ENCODE measurements around the gene F9. TPM values are rescaled to one million over a fixed set of nuclear protein-coding genes. Genes with fewer than 3 reads are reported as not detected.

Gene F9
- total RNA-seq, 1 experiment from 2014 or later = 0.17 TPM

- no peak for TF ChIP-seq GTF2I (CRISPR knock-in tag; conservative IDR thresholded peaks at IDR 0.05)
- TF ChIP-seq CREM (CRISPR knock-in tag; IDR thresholded peaks at IDR 0.05) = no peak
- no peak for TF ChIP-seq ESRRA (CRISPR knock-in tag; IDR thresholded peaks at IDR 0.05; ENCODE audit: borderline replicate concordance)
- no peak for TF ChIP-seq ZNF416 (CRISPR knock-in tag; IDR thresholded peaks at IDR 0.05)
- TF ChIP-seq RELA (CRISPR knock-in tag; IDR thresholded peaks at IDR 0.05; ENCODE audit: borderline replicate concordance) = no peak
- no peak for TF ChIP-seq TP53 (CRISPR knock-in tag; IDR thresholded peaks at IDR 0.05)
- TF ChIP-seq HMGXB4 (CRISPR knock-in tag; IDR thresholded peaks at IDR 0.05) = no peak
- TF ChIP-seq NR3C1 (CRISPR knock-in tag; conservative IDR thresholded peaks at IDR 0.05; ENCODE audit: low read depth) = no peak
- TF ChIP-seq IRF1 (CRISPR knock-in tag; IDR thresholded peaks at IDR 0.05) = no peak
Measured at GRCh38 chrX:139506333-139506732, 24.2 kb upstream of the F9 start (continued).

DNA sequence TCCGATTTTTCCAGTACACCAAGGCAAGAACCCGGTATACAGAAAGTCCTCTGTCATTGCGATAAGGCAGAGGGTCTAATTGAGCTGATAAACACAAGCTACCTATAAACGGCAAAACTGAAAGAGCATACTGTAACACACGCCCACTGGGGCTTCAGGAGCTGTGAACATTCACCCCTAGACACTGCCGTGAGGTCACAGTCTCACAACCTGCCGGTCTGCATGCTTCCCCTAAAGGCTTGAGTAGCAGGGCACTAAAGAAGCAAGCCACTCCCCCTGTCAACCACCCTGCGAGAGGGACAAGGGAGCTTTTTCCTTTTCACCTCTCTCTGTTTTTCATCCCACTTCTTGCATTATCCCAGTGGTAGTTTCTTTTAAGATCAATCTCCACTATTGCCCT is 22.4 kb upstream of the F9 start:
- H3K4me3 Mint-ChIP-seq = no peak overlapping the region
- ChIA-PET CTCF (no interaction called here), POLR2A (no interaction called here)
- no peak overlapping the region for H3K27ac Mint-ChIP-seq
- H3K9me3 Mint-ChIP-seq = no peaks in the 10 kb centered on the region
- TF ChIP-seq IRF2 (CRISPR knock-in tag; IDR thresholded peaks at IDR 0.05; ENCODE audit: borderline replicate concordance, low read depth) (no peak), ZNF532 (CRISPR knock-in tag; IDR thresholded peaks at IDR 0.05; ENCODE audit: borderline replicate concordance) (no peak), ELF4 (CRISPR knock-in tag; IDR thresholded peaks at IDR 0.05; ENCODE audit: low read depth) (no peak), ZNF671 (CRISPR knock-in tag; IDR thresholded peaks at IDR 0.05) (no peak), FOXK1 (CRISPR knock-in tag; IDR thresholded peaks at IDR 0.05) (no peak), ZNF121 (CRISPR knock-in tag; IDR thresholded peaks at IDR 0.05) (no peak), RORB (CRISPR knock-in tag; IDR thresholded peaks at IDR 0.05) (no peak), CBFB (CRISPR knock-in tag; IDR thresholded peaks at IDR 0.05; ENCODE audit: low read depth) (no peak), CREB1 (CRISPR knock-in tag; IDR thresholded peaks at IDR 0.05) (no peak), ZNF219 (CRISPR knock-in tag; IDR thresholded peaks at IDR 0.05; ENCODE audit: borderline replicate concordance) (no peak), JUN (CRISPR knock-in tag; IDR thresholded peaks at IDR 0.05) (no peak)
- TF ChIP-seq, protein P1, sequence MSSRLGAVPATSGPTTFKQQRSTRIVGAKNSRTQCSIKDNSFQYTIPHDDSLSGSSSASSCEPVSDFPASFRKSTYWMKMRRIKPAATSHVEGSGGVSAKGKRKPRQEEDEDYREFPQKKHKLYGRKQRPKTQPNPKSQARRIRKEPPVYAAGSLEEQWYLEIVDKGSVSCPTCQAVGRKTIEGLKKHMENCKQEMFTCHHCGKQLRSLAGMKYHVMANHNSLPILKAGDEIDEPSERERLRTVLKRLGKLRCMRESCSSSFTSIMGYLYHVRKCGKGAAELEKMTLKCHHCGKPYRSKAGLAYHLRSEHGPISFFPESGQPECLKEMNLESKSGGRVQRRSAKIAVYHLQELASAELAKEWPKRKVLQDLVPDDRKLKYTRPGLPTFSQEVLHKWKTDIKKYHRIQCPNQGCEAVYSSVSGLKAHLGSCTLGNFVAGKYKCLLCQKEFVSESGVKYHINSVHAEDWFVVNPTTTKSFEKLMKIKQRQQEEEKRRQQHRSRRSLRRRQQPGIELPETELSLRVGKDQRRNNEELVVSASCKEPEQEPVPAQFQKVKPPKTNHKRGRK (CRISPR knock-in tag; IDR thresholded peaks at IDR 0.05; ENCODE audit: borderline replicate concordance) = no peak
- DNase-seq (ENCODE audit: low spot score) = no peak
- peak; percentile 44 for ATAC-seq
- H3K4me1 Mint-ChIP-seq = no peaks in the 10 kb centered on the region
- H3K36me3 Mint-ChIP-seq = no peaks in the 10 kb centered on the region
- no peaks in the 10 kb centered on the region for H3K27me3 Mint-ChIP-seq (ENCODE audit: low read depth)

Measured in WTC11 (cell line).